ENCODE results near the gene PCDHGB5. TPM values are rescaled to one million over a fixed set of nuclear protein-coding genes. Genes with fewer than 3 reads are reported as not detected.

Gene PCDHGB5
- total and polyA plus RNA-seq, 2 of the 13 experiments (the other 11 are each of a cell fraction or from before 2014, with no cell fraction given): 0.08 to 0.44 TPM

DNA sequence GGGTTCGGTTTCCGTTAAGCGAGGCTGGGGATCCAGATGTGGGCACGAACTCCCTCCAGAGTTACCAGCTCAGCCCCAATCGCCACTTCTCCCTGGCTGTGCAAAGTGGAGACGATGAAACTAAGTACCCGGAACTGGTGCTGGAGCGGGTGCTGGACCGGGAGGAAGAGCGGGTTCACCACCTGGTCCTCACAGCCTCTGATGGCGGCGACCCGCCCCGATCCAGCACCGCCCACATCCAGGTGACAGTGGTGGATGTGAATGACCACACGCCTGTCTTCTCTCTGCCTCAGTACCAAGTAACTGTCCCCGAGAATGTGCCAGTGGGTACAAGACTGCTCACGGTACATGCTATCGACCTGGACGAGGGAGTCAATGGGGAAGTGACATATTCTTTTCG, 14.4 kb upstream of the PCDHGB5 start:
- H3K27ac ChIP-seq (ENCODE audit: extremely low read length, insufficient read depth, low read length): no peak overlapping the region
- no peak overlapping the region for H3K4me2 ChIP-seq (ENCODE audit: low read depth, low read length)
- in situ Hi-C loops (cut with HindIII; ENCODE audit: extremely low pct_ligation_motif_present, low pct_unique_long_range_greater_than_20kb) (no loop called here), intact Hi-C loops (cut with micrococcal nuclease; ENCODE audit: unreplicated experiment) (no loop called here)
- no peak overlapping the region for H3K4me3 ChIP-seq (replicated peaks in 1 of 3; ENCODE audit: insufficient read depth in 1 of 3, low read depth in 2 of 3, low read length in 3 of 3)
- H3K36me3 ChIP-seq (replicated peaks in 1 of 2; ENCODE audit: control insufficient read depth in 1 of 2, insufficient read depth in 2 of 2, low read length in 2 of 2): no peaks in the 10 kb centered on the region
- WGBS (ENCODE audit: low lambda C conversion rate): 68% methylated on average over 17 of the region's 21 CpGs
- no peak overlapping the region for H3K9ac ChIP-seq (ENCODE audit: insufficient read depth, low read depth, low read length)
- H3K9me3 ChIP-seq (ENCODE audit: low read length): no peaks in the 10 kb centered on the region; the same call in 1 of the 2 replicates
- DNase-seq (ENCODE audit: low spot score) (no peak), ATAC-seq (no peak), FAIRE-seq (no peak)
- H2AFZ ChIP-seq (ENCODE audit: low read length): no peak overlapping the region
- peaks cover 1% of the 10 kb centered on the region; the same call in 1 of the 2 replicates for H3K4me1 ChIP-seq (ENCODE audit: insufficient read depth, low read length)
- no peaks in the 10 kb centered on the region for H3K27me3 ChIP-seq (ENCODE audit: control insufficient read depth in 1 of 2, insufficient read depth in 2 of 2, low read length in 2 of 2)
- TF ChIP-seq CBFB (CRISPR knock-in tag; IDR thresholded peaks at IDR 0.05) (no peak), TIGD3 (CRISPR knock-in tag; IDR thresholded peaks at IDR 0.05; ENCODE audit: borderline replicate concordance) (no peak), CBX5 (CRISPR knock-in tag; IDR thresholded peaks at IDR 0.05; ENCODE audit: borderline replicate concordance) (no peak), RBFOX2 (IDR thresholded peaks at IDR 0.05; ENCODE audit: low read depth, low read length) (no peak), NCOR1 (IDR thresholded peaks at IDR 0.05; ENCODE audit: borderline replicate concordance, low read length) (no peak), ZSCAN12 (CRISPR knock-in tag; IDR thresholded peaks at IDR 0.05) (no peak), ZSCAN21 (CRISPR knock-in tag; IDR thresholded peaks at IDR 0.05; ENCODE audit: borderline replicate concordance) (no peak), HMGA1 (CRISPR knock-in tag; conservative IDR thresholded peaks at IDR 0.05) (no peak), SAFB2 (CRISPR knock-in tag; IDR thresholded peaks at IDR 0.05; ENCODE audit: borderline replicate concordance, low read depth) (no peak), ZBTB37 (CRISPR knock-in tag; IDR thresholded peaks at IDR 0.05) (no peak), STAG1 (CRISPR knock-in tag; IDR thresholded peaks at IDR 0.05) (no peak), ZNF773 (CRISPR knock-in tag; IDR thresholded peaks at IDR 0.05; ENCODE audit: borderline replicate concordance) (no peak), HNRNPUL1 (IDR thresholded peaks at IDR 0.05; ENCODE audit: low read depth, low read length) (no peak), ATF3 (CRISPR knock-in tag; IDR thresholded peaks at IDR 0.05) (no peak), ZNF788 (CRISPR knock-in tag; IDR thresholded peaks at IDR 0.05; ENCODE audit: borderline replicate concordance) (no peak), SCMH1 (CRISPR knock-in tag; IDR thresholded peaks at IDR 0.05; ENCODE audit: borderline replicate concordance) (no peak)
- TF ChIP-seq, protein P1, sequence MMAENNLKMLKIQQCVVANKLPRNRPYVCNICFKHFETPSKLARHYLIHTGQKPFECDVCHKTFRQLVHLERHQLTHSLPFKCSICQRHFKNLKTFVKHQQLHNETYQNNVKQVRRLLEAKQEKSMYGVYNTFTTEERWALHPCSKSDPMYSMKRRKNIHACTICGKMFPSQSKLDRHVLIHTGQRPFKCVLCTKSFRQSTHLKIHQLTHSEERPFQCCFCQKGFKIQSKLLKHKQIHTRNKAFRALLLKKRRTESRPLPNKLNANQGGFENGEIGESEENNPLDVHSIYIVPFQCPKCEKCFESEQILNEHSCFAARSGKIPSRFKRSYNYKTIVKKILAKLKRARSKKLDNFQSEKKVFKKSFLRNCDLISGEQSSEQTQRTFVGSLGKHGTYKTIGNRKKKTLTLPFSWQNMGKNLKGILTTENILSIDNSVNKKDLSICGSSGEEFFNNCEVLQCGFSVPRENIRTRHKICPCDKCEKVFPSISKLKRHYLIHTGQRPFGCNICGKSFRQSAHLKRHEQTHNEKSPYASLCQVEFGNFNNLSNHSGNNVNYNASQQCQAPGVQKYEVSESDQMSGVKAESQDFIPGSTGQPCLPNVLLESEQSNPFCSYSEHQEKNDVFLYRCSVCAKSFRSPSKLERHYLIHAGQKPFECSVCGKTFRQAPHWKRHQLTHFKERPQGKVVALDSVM (CRISPR knock-in tag; IDR thresholded peaks at IDR 0.05): no peak
- TF ChIP-seq, protein P2, sequence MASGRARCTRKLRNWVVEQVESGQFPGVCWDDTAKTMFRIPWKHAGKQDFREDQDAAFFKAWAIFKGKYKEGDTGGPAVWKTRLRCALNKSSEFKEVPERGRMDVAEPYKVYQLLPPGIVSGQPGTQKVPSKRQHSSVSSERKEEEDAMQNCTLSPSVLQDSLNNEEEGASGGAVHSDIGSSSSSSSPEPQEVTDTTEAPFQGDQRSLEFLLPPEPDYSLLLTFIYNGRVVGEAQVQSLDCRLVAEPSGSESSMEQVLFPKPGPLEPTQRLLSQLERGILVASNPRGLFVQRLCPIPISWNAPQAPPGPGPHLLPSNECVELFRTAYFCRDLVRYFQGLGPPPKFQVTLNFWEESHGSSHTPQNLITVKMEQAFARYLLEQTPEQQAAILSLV (CRISPR knock-in tag; IDR thresholded peaks at IDR 0.05; ENCODE audit: borderline replicate concordance): no peak
- ChIA-PET CTCF (ENCODE audit: low intra/inter-chr PET ratio, low total read pairs) (no interaction called here), POLR2A (no interaction called here)
- BruUV-seq (replicated peaks): no TSS peak
- no peaks in the 10 kb centered on the region for H3K79me2 ChIP-seq (ENCODE audit: insufficient read depth, low read length)
- H4K20me1 ChIP-seq (ENCODE audit: insufficient read depth, low read length): no peaks in the 10 kb centered on the region
